ENCODE data around the gene PLEKHA6. TPM values are rescaled to one million over a fixed set of nuclear protein-coding genes. Genes with fewer than 3 reads are reported as not detected.

Gene PLEKHA6
- total and polyA plus RNA-seq, 2 of the 8 experiments (the other 6 are each of a cell fraction or from before 2014, with no cell fraction given) = 4.8 to 20.2 TPM

DNA sequence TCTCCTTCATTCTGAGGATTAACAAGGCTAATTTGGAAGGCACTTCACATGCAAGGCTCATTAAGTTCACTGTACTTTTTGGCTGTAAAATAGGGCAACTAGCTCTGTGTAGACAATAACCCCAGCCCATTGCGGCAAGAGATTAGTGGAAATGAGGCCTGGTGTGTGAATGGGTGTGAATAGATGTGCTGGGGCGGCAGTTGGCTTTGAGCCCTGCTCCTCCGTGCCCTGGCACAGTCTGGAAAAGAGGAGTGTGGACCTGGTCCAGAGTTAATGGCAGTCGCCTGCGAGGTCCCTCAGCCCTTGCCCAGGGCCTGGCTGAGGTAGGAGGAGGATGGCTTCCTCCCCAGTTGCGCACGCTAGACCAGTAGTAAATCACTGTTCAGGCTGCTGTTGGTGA lies 168.3 kb downstream of the PLEKHA6 start:
- Histone ChIP-seq H2AK5ac (ENCODE audit: low read depth, low read length) (no peak overlapping the region), H4K5ac (ENCODE audit: insufficient read length, low read depth, low read length) (no peak overlapping the region), H3K18ac (ENCODE audit: extremely low read depth, low read length) (no peak overlapping the region), H3K56ac (replicated peaks; ENCODE audit: insufficient read length, low read depth, low read length) (no peak overlapping the region), H3K4ac (replicated peaks; ENCODE audit: insufficient read length, low read depth, low read length) (no peak overlapping the region), H2BK120ac (replicated peaks; ENCODE audit: low read depth, low read length) (no peak overlapping the region), H3K14ac (ENCODE audit: insufficient read length) (no peak overlapping the region), H3K27me3 (replicated peaks in 1 of 4; ENCODE audit: control insufficient read depth in 3 of 4, extremely low read depth in 1 of 4, insufficient read depth in 3 of 4, low read length in 3 of 4) (peaks cover 0 to 8% (median 6%) of the 10 kb centered on the region in 4 experiments; a peak in 4 of 7 replicates), H3K23ac (ENCODE audit: insufficient read length) (no peak overlapping the region), H3K4me1 (replicated peaks in 1 of 4; ENCODE audit: control insufficient read depth in 3 of 4, insufficient read depth in 4 of 4, low read length in 3 of 4) (peaks cover 0 to 3% (median 0%) of the 10 kb centered on the region in 4 experiments; a peak in 1 of 7 replicates), H3K4me2 (ENCODE audit: insufficient read depth in 1 of 2, low read depth in 2 of 2, low read length in 2 of 2) (no peak overlapping the region), H3K9me3 (ENCODE audit: insufficient read depth in 2 of 2, low read depth in 1 of 2, low read length in 1 of 2) (no peaks in the 10 kb centered on the region), H2AFZ (ENCODE audit: low read length) (no peak overlapping the region), H3K36me3 (ENCODE audit: control insufficient read depth in 2 of 4, insufficient read depth in 4 of 4, low read length in 3 of 4) (no peaks in the 10 kb centered on the region; a peak in 1 of 8 replicates), H3K4me3 (ENCODE audit: extremely low read depth in 1 of 4, insufficient read depth in 2 of 4, low read depth in 3 of 4, low read length in 4 of 4) (no peak overlapping the region), H4K91ac (replicated peaks; ENCODE audit: insufficient read length, low read length) (no peak overlapping the region), H3K79me1 (ENCODE audit: low read depth, low read length) (peaks cover 5% of the 10 kb centered on the region), H3K27ac (ENCODE audit: low read depth, low read length) (no peak overlapping the region), H2BK20ac (ENCODE audit: low read length) (no peak overlapping the region), H2BK15ac (ENCODE audit: low read length) (no peak overlapping the region), H2BK12ac (ENCODE audit: low read depth, low read length) (no peak overlapping the region), H3K79me2 (ENCODE audit: control insufficient read depth in 1 of 2, insufficient read depth in 2 of 2, low read length in 2 of 2) (no peaks in the 10 kb centered on the region), H3K23me2 (ENCODE audit: low read depth, low read length) (peaks cover 7% of the 10 kb centered on the region), H2BK5ac (ENCODE audit: low read depth, low read length) (no peak overlapping the region), H4K8ac (ENCODE audit: extremely low read depth, insufficient read depth, low read length) (no peak overlapping the region), H4K20me1 (replicated peaks in 1 of 2; ENCODE audit: control insufficient read depth in 1 of 2, insufficient read depth in 2 of 2, low read length in 2 of 2) (peaks cover 0 to 6% of the 10 kb centered on the region in 2 experiments), H3K9ac (replicated peaks in 1 of 4; ENCODE audit: extremely low read depth in 1 of 4, low read depth in 3 of 4, low read length in 3 of 4) (no peak overlapping the region)
- 85% methylated on average over 7 of the region's 7 CpGs; no CpG with 5 or more reads in 1 of the 2 experiments for WGBS, 2 experiments (ENCODE audit: extremely low coverage in 1 of 2, insufficient coverage in 1 of 2, insufficient read length in 1 of 2, insufficient replicate concordance in 2 of 2, low coverage in 1 of 2, low lambda C conversion rate in 2 of 2, missing lambda C conversion rate in 1 of 2)
- DNase-seq (ENCODE audit: low read depth in 1 of 2, low spot score in 2 of 2) = no peak
- FAIRE-seq = no peak
- ChIA-PET POLR2A (ENCODE audit: partially characterized antibody) (interaction anchor here (1.3 kb wide), 1 partner anchor 29 kb away, joined by 4 read pairs; no protein-coding TSS in a partner anchor), CTCF (ENCODE audit: partially characterized antibody) (interaction anchor here (0.7 to 7.0 kb wide), 10 partner anchors 10 to 214 kb away, joined by 3 to 73 read pairs (median 4); partner anchors contain the start of genes GOLT1A, PLEKHA6 and REN)
- TF ChIP-seq TCF12 (IDR thresholded peaks at IDR 0.05; ENCODE audit: low read depth, low read length) (no peak), TAF7 (optimal IDR thresholded peaks at IDR 0.05; ENCODE audit: borderline replicate concordance, low read depth, low read length) (no peak), SP2 (IDR thresholded peaks at IDR 0.05; ENCODE audit: low read length) (no peak), SIN3A (conservative IDR thresholded peaks at IDR 0.05 in 1 of 2, IDR thresholded peaks at IDR 0.05 in 1 of 2; ENCODE audit: low read depth in 1 of 2, low read length in 2 of 2) (no peak), TEAD4 (IDR thresholded peaks at IDR 0.05; ENCODE audit: low read depth, low read length) (no peak), PHF8 (conservative IDR thresholded peaks at IDR 0.05; ENCODE audit: low read depth, low read length) (no peak)
